Skeletal muscle tissue (tissue), 4 donors: ENCODE results near the gene AK5. TPM values are rescaled to one million over a fixed set of nuclear protein-coding genes. Genes with fewer than 3 reads are reported as not detected.

ENCODE experiments used
- H3K27ac ChIP-seq: one replicate; pipeline ENCODE4 v1.7.0; 2013; ENCODE audit warnings: mild to moderate bottlenecking, low read depth, low read length, inconsistent platforms
- H3K27me3 ChIP-seq, 3 donors: one replicate each; pipeline ENCODE4 v1.7.0; 2013; ENCODE audit warnings: low read length in 3 of 3; ENCODE audit not compliant: control insufficient read depth in 3 of 3, insufficient read depth in 3 of 3
- H3K36me3 ChIP-seq, 3 donors: one replicate each; pipeline ENCODE4 v1.7.0; 2013; ENCODE audit warnings: low read length in 3 of 3; ENCODE audit not compliant: control insufficient read depth in 3 of 3, insufficient read depth in 3 of 3
- H3K4me1 ChIP-seq, 3 donors: one replicate each; pipeline ENCODE4 v1.7.0; 2013; ENCODE audit warnings: low read length in 3 of 3, mild to moderate bottlenecking in 3 of 3; ENCODE audit not compliant: control insufficient read depth in 3 of 3, insufficient read depth in 3 of 3
- H3K4me3 ChIP-seq, 3 donors: one replicate each; pipeline ENCODE4 v1.7.0; 2013; ENCODE audit warnings: low read length in 3 of 3
- H3K9ac ChIP-seq, 3 donors: one replicate each; pipeline ENCODE4 v1.7.0; 2013; ENCODE audit warnings: low read length in 3 of 3, mild to moderate bottlenecking in 3 of 3, moderate library complexity in 2 of 3, low read depth in 1 of 3
- H3K9me3 ChIP-seq, 3 donors: one replicate each; pipeline ENCODE4 v1.7.0; 2013; ENCODE audit warnings: low read length in 3 of 3; ENCODE audit not compliant: control insufficient read depth in 3 of 3
- total RNA-seq: library from RNA; depleted of rRNA; stranded (reverse); fragments of >200 nt; gene quantifications from one replicate; pipeline ENCODE4 v1.2.3, GENCODE V29; 2014
- donor health status: Osteomylitis.

Gene AK5
- total RNA-seq, 1 donor from 2014 or later: 11.5 TPM

- no peak overlapping the region for H3K4me3 ChIP-seq
- H3K4me1 ChIP-seq: no peaks in the 10 kb centered on the region
- H3K27ac ChIP-seq: no peak overlapping the region
These were observed 105.7 kb downstream of the AK5 start for GRCh38 chr1:77387553-77387952.

GRCh38 chr1:77388661-77389060 is 106.8 kb downstream of the AK5 start:
- no peaks in the 10 kb centered on the region for H3K4me1 ChIP-seq
- no peaks in the 10 kb centered on the region for H3K36me3 ChIP-seq
- no peak overlapping the region for H3K4me3 ChIP-seq
- no peaks in the 10 kb centered on the region for H3K9me3 ChIP-seq
- no peak overlapping the region for H3K9ac ChIP-seq
- no peaks in the 10 kb centered on the region for H3K27me3 ChIP-seq
- H3K27ac ChIP-seq: no peak overlapping the region

More at GRCh38 chr1:77387553-77387952, 105.7 kb downstream of the AK5 start:
- Histone ChIP-seq H3K27me3 (no peaks in the 10 kb centered on the region), H3K9me3 (no peaks in the 10 kb centered on the region), H3K36me3 (no peaks in the 10 kb centered on the region), H3K9ac (no peak overlapping the region)

DNA sequence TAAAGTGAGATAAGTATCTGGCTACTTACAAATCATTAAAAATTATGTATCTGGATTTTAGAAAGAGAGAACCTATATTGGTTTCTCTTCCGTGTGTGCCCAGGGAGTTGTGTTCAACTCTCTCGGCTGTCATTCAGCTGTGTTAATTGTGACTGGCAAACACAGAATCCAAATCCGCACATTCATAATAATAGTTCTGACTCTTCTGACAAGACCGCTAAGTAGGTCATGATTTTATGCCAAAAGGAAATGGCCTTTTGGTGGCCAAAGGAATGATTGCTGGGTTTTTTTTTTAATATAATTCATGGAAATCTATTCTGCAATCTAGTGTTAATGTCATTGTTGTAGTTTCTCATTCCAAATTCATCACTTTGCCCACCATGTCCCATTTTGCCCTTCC is 110.7 kb downstream of the AK5 start:
- no peak overlapping the region for H3K9ac ChIP-seq
- H3K27ac ChIP-seq: no peak overlapping the region
- H3K27me3 ChIP-seq: no peaks in the 10 kb centered on the region
- H3K36me3 ChIP-seq: no peaks in the 10 kb centered on the region
- H3K9me3 ChIP-seq: no peaks in the 10 kb centered on the region
- H3K4me3 ChIP-seq: no peak overlapping the region
- no peaks in the 10 kb centered on the region for H3K4me1 ChIP-seq

DNA sequence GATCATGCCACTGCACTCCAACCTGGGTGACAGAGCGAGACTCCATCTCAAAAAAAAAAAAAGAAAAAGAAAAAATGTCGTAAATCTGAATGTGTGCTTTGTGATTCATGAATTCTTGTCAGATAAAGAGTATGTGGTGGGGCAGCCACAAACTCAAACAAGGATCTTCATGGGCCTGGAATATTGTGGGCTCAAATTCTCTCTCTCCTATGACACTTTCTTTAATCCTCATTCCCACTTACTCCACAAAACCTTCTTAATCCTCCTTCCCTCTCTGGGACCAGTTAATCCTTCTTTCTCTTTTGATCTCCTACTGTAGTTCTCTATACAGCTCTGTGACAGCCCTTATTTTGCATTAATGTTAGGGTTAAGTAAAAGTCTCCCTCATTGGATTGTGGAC is 112.3 kb downstream of the AK5 start:
- no peaks in the 10 kb centered on the region for H3K36me3 ChIP-seq
- no peak overlapping the region for H3K9ac ChIP-seq

DNA sequence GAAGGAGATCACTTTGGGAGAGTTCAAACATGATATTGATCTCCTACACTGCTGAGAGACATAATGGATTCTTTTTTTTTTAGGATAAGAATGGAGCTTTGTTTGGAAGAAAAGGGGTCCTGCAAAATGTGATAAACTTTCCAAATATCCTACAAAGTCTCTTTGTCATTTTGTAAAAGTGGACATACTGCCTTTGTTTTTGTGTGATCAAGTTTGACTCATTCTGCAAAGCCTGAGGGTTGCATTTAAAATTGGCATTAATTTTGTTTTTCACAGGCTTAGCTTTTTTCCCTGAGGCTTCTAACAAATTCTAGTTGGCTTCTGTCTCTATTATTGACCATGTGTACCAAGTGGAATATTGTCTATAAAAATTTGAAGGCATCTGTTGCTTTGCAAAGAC is 113.2 kb downstream of the AK5 start:
- Histone ChIP-seq H3K4me3 (no peak overlapping the region), H3K9me3 (no peaks in the 10 kb centered on the region), H3K4me1 (no peaks in the 10 kb centered on the region), H3K27me3 (no peaks in the 10 kb centered on the region), H3K9ac (no peak overlapping the region), H3K36me3 (no peaks in the 10 kb centered on the region), H3K27ac (no peak overlapping the region)

More for the DNA sequence above, 112.3 kb downstream of the AK5 start:
- Histone ChIP-seq H3K4me3 (no peak overlapping the region), H3K27me3 (no peaks in the 10 kb centered on the region), H3K4me1 (no peaks in the 10 kb centered on the region), H3K9me3 (no peaks in the 10 kb centered on the region), H3K27ac (no peak overlapping the region)

DNA sequence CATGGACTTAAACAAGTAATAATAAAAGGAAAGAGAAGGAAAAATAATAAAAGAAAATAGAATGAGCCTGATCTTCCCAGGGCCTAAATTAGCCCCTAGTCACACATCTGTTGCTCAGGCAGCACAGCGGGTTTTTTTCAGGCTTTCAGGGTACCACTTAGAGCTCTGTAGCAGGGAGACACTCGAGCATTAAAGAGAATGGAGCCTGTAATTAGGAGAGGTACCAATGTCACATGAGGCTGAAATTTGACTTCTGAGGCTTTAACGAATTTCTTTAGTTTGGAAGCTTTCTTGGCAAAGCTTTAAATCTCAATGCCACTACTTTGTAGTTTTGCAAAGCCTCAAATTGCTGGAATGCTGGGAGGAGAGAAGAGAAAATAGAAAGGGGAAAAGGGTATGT is 116.3 kb downstream of the AK5 start:
- Histone ChIP-seq H3K4me1 (no peaks in the 10 kb centered on the region), H3K27ac (no peak overlapping the region), H3K9me3 (no peaks in the 10 kb centered on the region), H3K4me3 (no peak overlapping the region), H3K36me3 (no peaks in the 10 kb centered on the region), H3K27me3 (no peaks in the 10 kb centered on the region), H3K9ac (no peak overlapping the region)

DNA sequence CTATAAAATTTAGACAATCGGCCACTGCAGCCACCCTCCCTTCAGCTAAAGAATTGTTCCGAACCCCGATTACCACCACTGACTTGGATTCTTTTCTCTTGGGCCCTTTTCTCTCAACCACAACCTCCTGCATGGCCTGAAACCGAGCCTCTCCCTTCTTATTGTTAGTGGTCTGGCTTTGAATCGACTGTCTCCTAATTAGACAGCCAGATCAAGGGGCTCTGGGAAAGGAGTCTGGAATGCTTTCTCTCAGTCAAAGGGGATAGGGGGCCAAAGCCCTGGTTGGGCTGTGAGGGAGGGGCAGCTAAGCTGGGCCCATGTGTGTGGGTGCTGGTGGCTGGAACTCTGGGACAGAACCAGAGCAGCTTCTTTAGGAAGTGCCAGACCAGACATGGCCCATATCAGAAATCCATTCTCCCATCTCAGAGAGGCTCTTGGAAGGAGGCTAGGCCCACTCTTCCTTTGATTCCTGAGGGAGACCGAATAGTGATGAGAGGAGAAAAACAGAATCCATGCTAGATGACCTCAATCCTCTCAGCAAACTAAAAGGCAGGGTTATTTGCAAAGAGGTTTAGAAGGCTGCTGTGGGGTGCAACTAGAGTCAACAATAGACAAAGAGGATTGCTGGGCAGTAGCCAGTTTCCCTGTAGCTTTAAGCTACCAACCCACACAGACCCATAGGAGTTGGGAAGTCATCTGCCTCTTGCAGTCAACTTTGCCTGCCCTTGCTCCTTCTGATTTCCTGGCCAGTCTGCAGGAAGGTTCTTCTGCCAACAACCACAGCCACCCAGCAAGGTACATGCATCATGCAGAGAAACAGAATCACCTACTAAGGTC is 117.6 kb downstream of the AK5 start:
- no peak overlapping the region for H3K4me3 ChIP-seq
- no peak overlapping the region for H3K27ac ChIP-seq
- no peaks in the 10 kb centered on the region for H3K4me1 ChIP-seq
- H3K36me3 ChIP-seq: no peaks in the 10 kb centered on the region
- no peak overlapping the region for H3K9ac ChIP-seq
- no peaks in the 10 kb centered on the region for H3K9me3 ChIP-seq
- no peaks in the 10 kb centered on the region for H3K27me3 ChIP-seq

DNA sequence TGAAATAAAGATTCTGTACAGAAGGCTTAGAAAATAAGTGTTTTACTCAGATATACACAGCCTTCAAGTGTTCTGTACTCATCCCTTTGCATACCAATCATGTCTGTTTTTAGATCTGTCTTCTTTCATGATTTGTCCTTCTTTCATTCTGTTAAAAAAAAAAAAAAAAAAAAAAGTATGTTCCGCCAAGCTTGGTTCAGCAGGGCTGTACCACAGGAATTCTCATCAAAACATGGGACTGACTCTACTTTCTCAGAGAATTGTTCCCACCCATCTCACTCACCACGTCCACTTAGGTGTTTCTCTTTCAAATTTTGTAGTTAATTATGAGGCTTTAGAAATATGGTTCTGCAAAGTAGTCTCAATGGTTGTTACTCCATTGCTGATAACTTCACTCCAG is 119.0 kb downstream of the AK5 start:
- H3K36me3 ChIP-seq: no peaks in the 10 kb centered on the region
- H3K27ac ChIP-seq: no peak overlapping the region
- H3K27me3 ChIP-seq: no peaks in the 10 kb centered on the region
- no peak overlapping the region for H3K9ac ChIP-seq
- H3K4me3 ChIP-seq: no peak overlapping the region
- no peaks in the 10 kb centered on the region for H3K4me1 ChIP-seq
- no peaks in the 10 kb centered on the region for H3K9me3 ChIP-seq

DNA sequence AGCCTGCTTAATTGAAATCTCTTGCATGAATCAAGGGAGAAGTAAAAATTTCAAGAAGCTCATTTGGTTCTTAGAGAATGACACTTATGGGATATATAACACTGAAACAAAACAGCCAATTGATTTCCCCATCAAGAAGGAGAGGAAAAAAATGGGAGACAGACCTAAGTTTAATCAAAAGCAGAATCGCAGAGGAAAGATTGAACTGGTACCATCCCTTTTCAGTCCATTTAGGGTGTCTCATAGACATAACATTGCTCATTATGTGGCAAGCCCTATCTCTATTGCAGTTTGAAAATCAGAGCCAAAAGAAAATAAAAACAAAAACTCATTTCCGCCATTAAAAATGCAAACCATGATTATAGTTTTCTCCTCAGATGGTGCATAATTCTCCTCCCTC is 119.6 kb downstream of the AK5 start:
- Histone ChIP-seq H3K4me3 (no peak overlapping the region), H3K9ac (no peak overlapping the region), H3K36me3 (no peaks in the 10 kb centered on the region), H3K27ac (no peak overlapping the region), H3K9me3 (no peaks in the 10 kb centered on the region), H3K4me1 (no peaks in the 10 kb centered on the region), H3K27me3 (no peaks in the 10 kb centered on the region)

GRCh38 chr1:77405186-77405585 is 123.4 kb downstream of the AK5 start:
- H3K36me3 ChIP-seq: no peaks in the 10 kb centered on the region
- no peak overlapping the region for H3K4me3 ChIP-seq
- no peaks in the 10 kb centered on the region for H3K27me3 ChIP-seq

More at GRCh38 chr1:77405186-77405585, 123.4 kb downstream of the AK5 start:
- no peak overlapping the region for H3K27ac ChIP-seq
- H3K9me3 ChIP-seq: no peaks in the 10 kb centered on the region
- H3K9ac ChIP-seq: no peak overlapping the region
- no peaks in the 10 kb centered on the region for H3K4me1 ChIP-seq
